ENCODE measurements around the gene LAMA5.

- TF ChIP-seq CTCF (IDR thresholded peaks at IDR 0.05) (no peak), POLR2A (IDR thresholded peaks at IDR 0.05) (no peak)
These were observed 16.3 kb downstream of the LAMA5 start for GRCh38 chr20:62350629-62351422.

Measured in lower leg skin (tissue), 3 donors.